Measurements from ENCODE around the gene APOL3.
A peak's percentile ranks its signal among the peaks of the same experiment; 100 is the strongest.

The APOL3 gene

GRCh38 chr22:36204001-36204631, 43.6 kb upstream of the APOL3 start:
- no peak for TF ChIP-seq CTCF (conservative IDR thresholded peaks at IDR 0.05)

GRCh38 chr22:36203441-36203840, 42.9 kb upstream of the APOL3 start:
- peak overlapping the region; percentile 98 for H3K27ac ChIP-seq

More at GRCh38 chr22:36204001-36204631, 43.6 kb upstream of the APOL3 start:
- peak overlapping the region; percentile 98 for H3K27ac ChIP-seq

GRCh38 chr22:36202906-36203305, 42.4 kb upstream of the APOL3 start:
- peak overlapping the region; percentile 98 for H3K27ac ChIP-seq
- peak; percentile 31 for TF ChIP-seq CTCF (conservative IDR thresholded peaks at IDR 0.05)

- peak within 1 kb of the TSS; percentile 98 for H3K27ac ChIP-seq
- no peak for TF ChIP-seq CTCF (conservative IDR thresholded peaks at IDR 0.05)
Observed at GRCh38 chr22:36201630-36202319, 41.2 kb upstream of the APOL3 start, which contains the start of gene APOL4. TSS of gene APOL4 (minus strand) at chr22:36201809. CDS start at chr22:36201734, 75 bp downstream.

- H3K27ac ChIP-seq, result peak overlapping the region; percentile 98
Observed at GRCh38 chr22:36201025-36201424, 40.5 kb upstream of the APOL3 start.

GRCh38 chr22:36199001-36199551, 38.5 kb upstream of the APOL3 start:
- no peak overlapping the region for H3K27ac ChIP-seq
- no peak for TF ChIP-seq CTCF (conservative IDR thresholded peaks at IDR 0.05)

GRCh38 chr22:36198536-36198935, 38.0 kb upstream of the APOL3 start:
- peak overlapping the region; percentile 30; the same call in 1 of the 2 replicates for H3K27ac ChIP-seq
- TF ChIP-seq CTCF (conservative IDR thresholded peaks at IDR 0.05), result no peak

GRCh38 chr22:36197514-36198146, 37.1 kb upstream of the APOL3 start:
- H3K27ac ChIP-seq, result peak overlapping the region; percentile 30; the same call in 1 of the 2 replicates

More at GRCh38 chr22:36197514-36198146, 37.1 kb upstream of the APOL3 start:
- TF ChIP-seq CTCF (conservative IDR thresholded peaks at IDR 0.05), result no peak
